GM19463 (cell line): ENCODE data around the gene MMADHC.
A peak's percentile ranks its signal among the peaks of the same experiment; 100 is the strongest.
"Not testable (repeated sequence)": the region's sequence is repeated elsewhere in the genome, so short reads cannot be mapped to it uniquely, and the experiment has no call there.

Experiments used
- ATAC-seq: cut with Tn5 transposase; IDR thresholded peaks from one replicate; pipeline ENCODE4 v1.9.1; 2021; ENCODE audit warnings: mild to moderate bottlenecking, moderate library complexity; ENCODE audit not compliant: unreplicated experiment

MMADHC gene

DNA sequence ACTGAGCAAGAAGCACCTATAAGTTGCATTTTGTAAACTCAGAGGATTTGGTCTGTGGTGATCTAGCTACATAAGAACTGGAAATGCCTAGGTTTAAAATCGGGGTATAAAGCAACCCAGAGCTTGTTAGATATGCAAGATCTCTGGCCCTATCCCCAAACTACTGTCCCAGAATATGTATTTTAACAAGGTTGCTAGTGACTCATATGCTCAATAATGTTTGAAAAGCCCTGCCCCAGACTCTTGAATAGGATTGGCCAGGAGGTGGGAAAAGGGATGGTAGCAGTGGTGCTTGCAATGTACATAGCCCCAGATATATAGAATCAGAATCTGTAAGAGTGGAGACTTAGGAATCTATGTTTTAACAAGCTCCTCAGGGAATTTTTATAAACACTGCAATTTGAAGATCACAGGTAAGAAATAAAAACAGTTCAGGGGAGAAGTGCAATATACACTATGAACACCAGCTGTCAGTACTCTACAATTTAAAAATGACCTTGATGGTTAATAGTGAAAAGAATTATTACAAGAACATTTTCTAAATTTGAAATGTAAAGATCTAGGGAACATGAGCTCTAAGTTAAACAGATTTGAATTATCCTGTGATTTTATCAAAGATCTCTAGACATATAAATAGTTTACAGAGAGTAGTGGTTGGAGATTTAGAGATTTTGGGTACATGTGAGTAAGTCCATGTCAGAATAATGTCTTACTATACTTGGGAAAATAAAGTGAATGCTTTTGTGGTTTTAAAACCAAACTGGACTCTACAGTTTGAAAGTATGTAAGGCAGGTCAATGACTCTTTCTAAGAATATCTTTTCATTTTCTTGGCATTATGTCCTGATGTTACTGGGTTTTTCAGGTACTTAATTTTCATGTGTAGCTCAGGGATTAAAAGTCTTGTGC, 7.7 kb upstream of the MMADHC start:
- no peak for ATAC-seq

DNA sequence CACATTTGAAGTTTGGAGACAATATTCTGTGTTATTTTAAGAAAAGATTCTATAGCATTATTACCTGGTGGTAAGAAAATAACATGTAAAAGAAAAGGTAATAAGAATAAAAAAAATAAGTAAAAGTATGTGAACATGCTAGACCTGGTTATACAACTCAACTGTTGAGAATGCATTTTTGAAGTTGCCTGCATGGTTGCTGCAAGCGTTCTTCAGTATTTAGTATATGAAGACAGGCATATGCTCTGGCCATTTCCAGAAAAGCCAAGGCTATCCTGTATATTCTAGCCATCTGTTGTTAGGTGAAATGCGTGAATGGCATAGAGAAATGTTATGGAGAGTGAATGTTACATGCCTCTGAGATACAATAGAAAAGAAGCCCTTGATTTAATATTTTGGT, 6.8 kb upstream of the MMADHC start:
- ATAC-seq: no peak

DNA sequence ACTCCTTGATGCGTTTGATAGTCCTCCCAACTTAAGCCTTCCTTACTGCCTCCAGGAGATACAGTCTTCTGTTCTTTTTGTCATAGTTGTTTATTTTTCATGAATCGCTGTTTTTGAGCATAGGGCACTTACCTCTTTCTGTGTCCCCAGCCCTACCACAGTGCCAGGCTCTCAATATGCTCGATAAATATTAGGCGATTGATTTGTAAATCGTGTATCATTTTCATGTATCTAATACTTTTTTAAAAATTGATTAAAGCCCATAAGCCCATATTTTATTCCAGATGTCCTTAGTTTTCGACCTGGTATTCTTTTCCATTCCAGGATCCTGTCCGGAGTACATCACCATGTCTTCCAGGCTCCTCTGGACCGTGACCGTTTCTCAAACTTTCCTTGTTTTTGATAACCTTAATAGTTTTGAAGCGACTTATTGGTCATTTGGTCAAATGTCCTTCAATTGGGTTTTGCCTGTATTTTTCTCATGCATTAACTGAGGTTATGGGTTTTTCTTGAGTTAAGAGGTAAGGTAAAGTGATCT, 444 bp upstream of the MMADHC start:
- peak; percentile 10 for ATAC-seq

- no peak for ATAC-seq
Measured at GRCh38 chr2:149586898-149587219, 716 bp downstream of the MMADHC start.

DNA sequence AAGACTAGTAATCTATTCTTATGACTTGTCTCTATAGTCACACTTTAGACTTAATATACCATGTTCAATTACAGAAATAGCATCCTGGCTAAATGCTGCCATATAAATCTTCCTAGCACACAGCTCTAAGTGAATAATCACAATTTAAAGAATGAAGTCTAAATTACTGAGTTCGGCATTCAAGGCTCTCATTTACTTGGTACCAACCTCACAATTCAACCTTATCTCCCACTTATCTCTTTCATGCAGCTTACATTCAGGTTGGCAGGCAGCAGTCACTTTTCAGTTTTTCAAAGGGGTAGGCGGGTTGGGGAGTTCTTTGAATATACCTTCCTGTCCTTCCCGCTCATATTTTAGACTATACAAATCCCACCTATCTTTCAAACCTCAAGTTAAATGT, 1.5 kb downstream of the MMADHC start:
- no peak for ATAC-seq

DNA sequence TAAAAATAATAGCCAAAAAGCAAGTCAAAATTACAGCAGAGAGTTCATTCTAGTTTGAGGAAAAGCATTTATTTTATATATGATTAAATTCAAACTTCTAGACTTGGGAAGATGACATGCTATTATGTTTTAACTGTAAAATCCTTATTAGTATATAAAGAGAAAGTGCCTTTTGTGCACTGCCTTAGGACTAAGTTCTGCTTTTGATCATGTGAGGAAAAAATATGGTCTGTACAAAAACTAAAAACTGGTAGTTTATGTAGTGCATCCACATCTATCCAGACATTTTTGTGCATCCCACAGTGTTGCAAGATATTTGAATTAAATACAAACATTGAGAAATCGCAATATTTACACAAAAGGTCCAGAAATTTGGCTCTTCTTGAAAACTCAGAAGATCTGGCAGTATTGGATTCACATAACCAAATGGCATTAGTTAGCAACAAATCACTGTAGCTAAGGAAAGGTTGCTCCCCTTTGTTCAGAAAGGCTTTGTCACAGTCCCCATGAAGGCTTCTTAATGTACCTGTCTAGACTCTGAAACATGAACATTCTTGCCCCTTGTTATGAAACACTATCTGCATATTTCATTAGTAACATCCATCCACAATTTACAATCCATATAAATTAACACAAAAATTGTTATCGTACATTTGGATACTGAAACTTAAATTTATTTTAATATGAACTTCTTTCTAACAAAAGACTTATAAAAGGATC, 2.2 kb downstream of the MMADHC start:
- ATAC-seq: no peak

DNA sequence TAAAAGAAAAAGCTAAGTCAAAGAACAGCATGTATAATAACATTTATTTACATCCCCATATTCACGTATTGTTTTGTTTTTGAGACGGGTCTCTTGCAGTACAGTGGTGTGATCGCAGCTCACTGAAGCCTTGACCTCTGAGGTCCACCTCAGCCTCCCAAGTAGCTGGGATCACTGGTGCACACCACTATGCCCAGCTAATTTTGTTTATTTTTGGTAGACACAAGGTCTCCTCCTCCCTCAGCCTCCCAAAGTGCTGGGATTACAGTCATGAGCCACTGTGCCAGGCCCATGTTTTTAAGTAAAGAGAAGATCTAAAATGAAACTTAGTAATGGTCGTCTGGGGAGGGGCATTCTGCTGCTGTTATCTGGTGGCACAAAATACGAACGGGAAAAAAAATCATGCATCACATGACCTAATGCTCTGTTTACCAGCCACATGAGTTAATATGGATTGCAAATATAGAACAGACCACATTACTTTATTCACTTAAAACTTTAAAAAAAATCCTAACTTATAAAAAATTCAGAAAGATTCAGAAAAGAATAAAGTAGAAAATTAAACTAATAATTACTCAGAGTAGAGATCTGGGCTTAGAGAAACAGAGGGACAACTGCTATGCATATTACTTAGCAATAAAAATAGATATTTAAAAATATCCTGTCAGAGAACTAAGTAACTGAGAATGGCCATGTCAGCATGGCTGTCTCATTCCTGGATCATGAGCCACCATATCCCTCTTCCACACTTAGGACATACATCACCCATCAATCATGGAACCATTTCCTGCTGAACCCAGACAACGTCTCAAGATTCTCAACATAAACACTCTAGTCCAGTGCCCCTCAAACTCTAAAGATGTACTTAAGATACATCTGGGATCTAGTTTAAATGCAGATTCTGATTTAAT, 7.3 kb downstream of the MMADHC start:
- no peak for ATAC-seq

GRCh38 chr2:149577269-149577668, 10.3 kb downstream of the MMADHC start:
- no peak for ATAC-seq

DNA sequence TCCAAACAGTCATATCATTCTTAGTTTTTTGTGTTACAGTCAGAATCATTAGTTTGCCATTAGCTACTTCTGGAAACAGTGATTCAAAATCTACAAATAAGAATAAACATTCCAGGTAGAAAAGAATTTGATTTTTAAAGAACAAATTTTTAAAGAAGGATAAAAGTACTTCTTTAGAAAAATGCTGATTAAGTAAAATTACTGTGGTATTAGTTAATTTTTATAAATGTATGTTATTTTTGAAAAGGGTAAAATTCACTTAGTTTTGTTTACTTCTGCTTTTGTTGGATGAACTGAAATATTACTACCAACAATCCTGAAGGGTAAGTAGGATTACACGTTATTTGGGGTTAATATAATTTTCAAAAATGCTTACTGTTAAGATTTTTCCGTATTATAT, 11.8 kb downstream of the MMADHC start:
- ATAC-seq: no peak

- ATAC-seq: no peak
Measured at GRCh38 chr2:149575277-149575676, 12.3 kb downstream of the MMADHC start.

- no peak for ATAC-seq
Measured at GRCh38 chr2:149573760-149574159, 13.8 kb downstream of the MMADHC start.

GRCh38 chr2:149572102-149572953, 15.2 kb downstream of the MMADHC start:
- ATAC-seq: no peak

GRCh38 chr2:149568138-149568537, 19.4 kb downstream of the MMADHC start:
- ATAC-seq: no peak

GRCh38 chr2:149566652-149567051, 20.9 kb downstream of the MMADHC start:
- ATAC-seq: no peak

DNA sequence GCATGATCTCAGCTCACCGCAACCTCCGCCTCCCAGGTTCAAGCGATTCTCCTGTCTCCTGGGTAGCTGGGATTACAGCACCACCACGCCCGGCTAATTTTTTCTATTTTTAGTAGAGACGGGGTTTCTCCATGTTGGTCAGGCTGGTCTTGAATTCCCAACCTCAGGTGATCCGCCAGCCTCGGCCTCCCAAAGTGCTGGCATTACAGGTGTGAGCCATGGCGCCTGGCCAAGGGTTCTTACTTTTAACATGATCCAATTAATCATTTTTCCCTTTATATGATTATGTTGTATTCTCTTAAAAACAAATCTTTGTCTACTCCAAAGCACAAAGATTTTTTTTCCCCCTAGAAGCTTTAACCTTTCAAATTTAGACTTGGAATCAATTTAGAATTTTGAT, 21.9 kb downstream of the MMADHC start:
- not testable (repeated sequence) for ATAC-seq

DNA sequence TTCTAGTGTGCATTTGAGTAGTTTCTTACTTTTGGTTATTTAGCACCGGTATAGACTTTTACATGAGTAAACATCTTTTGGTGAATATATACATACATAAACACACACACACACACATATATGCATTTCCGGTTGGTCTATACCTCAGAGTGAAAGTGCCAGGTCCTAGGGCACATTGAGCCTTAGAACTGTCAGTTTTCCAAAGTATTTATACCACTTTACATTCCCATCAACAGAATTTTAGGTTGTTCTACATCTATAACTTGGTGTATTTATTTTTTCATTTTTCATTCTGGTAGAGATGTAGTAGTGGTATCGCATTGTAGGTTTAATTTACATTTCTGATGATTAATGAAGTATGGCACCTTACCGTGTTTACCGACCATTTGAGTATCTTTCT, 22.6 kb downstream of the MMADHC start:
- no peak for ATAC-seq

DNA sequence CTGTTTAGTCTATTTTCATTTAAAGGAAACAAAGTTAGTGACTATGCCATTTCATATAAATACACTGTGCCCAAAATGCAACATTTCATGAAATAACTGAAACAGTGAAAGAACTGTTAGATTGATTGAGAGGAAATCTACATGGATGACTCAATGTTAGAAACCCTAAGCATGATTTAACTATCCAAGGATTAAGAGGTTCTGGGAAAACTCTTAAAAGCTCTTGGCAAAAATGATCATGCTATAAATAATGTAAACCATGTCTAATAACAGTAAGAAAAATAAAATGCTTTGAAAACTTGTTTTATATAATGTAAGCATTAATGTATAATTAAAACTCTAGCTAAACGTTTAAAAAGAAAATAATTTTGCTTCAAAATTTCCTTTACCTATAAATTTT, 23.5 kb downstream of the MMADHC start:
- no peak for ATAC-seq

- peak; percentile 71 for ATAC-seq
Measured at GRCh38 chr2:149562324-149562723, 25.3 kb downstream of the MMADHC start.

GRCh38 chr2:149561309-149561926, 26.2 kb downstream of the MMADHC start:
- ATAC-seq: no peak
